Keratinocyte (primary cell): ENCODE data around the gene POU6F1. TPM values are rescaled to one million over a fixed set of nuclear protein-coding genes. Genes with fewer than 3 reads are reported as not detected.

ENCODE experiments used
- DNase-seq: peaks from one replicate; pipeline ENCODE4 v3.0.0-alpha.2; 2011; ENCODE audit warnings: low read depth, missing footprints, low spot score
- FAIRE-seq: peaks from 2 replicates; lab custom pipeline; 2011; peaks lifted over from hg19 to GRCh38; lab: Jason Lieb, UNC
- H2AFZ ChIP-seq: 2 replicates; pipeline ENCODE4 v1.6.0; 2012; ENCODE audit warnings: low read length, control low read depth, inconsistent platforms; ENCODE audit not compliant: control insufficient read depth
- H3K27ac ChIP-seq: 2 replicates; pipeline ENCODE4 v1.5.1; 2011; ENCODE audit warnings: low read length; ENCODE audit not compliant: control insufficient read depth, insufficient read depth
- H3K27me3 ChIP-seq: 3 replicates; pipeline ENCODE4 v1.6.0; 2011; ENCODE audit warnings: low read length; ENCODE audit not compliant: control insufficient read depth, insufficient read depth; ENCODE audit errors: extremely low read depth
- H3K36me3 ChIP-seq, 2 experiments: 2 replicates in 1 of 2; 3 replicates in 1 of 2; pipeline ENCODE4 v1.5.1; 2011; ENCODE audit warnings: low read length in 2 of 2, mild to moderate bottlenecking in 1 of 2; ENCODE audit not compliant: control insufficient read depth in 2 of 2, insufficient read depth in 2 of 2; ENCODE audit errors: extremely low read depth in 1 of 2
- H3K4me1 ChIP-seq: 3 replicates; pipeline ENCODE4 v1.5.1; 2011; ENCODE audit warnings: low read length; ENCODE audit not compliant: control insufficient read depth, insufficient read depth; ENCODE audit errors: extremely low read depth
- H3K4me2 ChIP-seq: 3 replicates; pipeline ENCODE4 v1.6.0; 2011; ENCODE audit warnings: low read depth, low read length; ENCODE audit not compliant: control insufficient read depth, insufficient read depth; ENCODE audit errors: extremely low read depth
- H3K4me3 ChIP-seq, 3 experiments: fragments of 200-600 bp in 1 of 3; sonication (generic) in 1 of 3; 2 replicates in 2 of 3; 3 replicates in 1 of 3; pipeline ENCODE4 v1.5.1; 2011 to 2016; ENCODE audit warnings: low read length in 3 of 3, mild to moderate bottlenecking in 3 of 3, control low read depth in 2 of 3, inconsistent platforms in 1 of 3, low read depth in 1 of 3, mixed read lengths in 1 of 3, mixed run types in 1 of 3, moderate library complexity in 1 of 3; ENCODE audit not compliant: control insufficient read depth in 2 of 3, insufficient read depth in 2 of 3; ENCODE audit errors: extremely low read depth in 1 of 3
- H3K79me2 ChIP-seq: 2 replicates; pipeline ENCODE4 v1.6.0; 2012; ENCODE audit warnings: low read length; ENCODE audit not compliant: control insufficient read depth, insufficient read depth
- H3K9ac ChIP-seq: 3 replicates; pipeline ENCODE4 v1.6.0; 2011; ENCODE audit warnings: low read length; ENCODE audit not compliant: control insufficient read depth, insufficient read depth; ENCODE audit errors: extremely low read depth
- H3K9me1 ChIP-seq: 3 replicates; pipeline ENCODE4 v1.6.0; 2011; ENCODE audit warnings: low read length; ENCODE audit not compliant: control insufficient read depth, insufficient read depth; ENCODE audit errors: extremely low read depth
- H3K9me3 ChIP-seq: 2 replicates; pipeline ENCODE4 v1.5.1; 2012; ENCODE audit warnings: low read depth, low read length; ENCODE audit not compliant: control insufficient read depth
- H4K20me1 ChIP-seq: 3 replicates; pipeline ENCODE4 v1.6.0; 2011; ENCODE audit warnings: low read length; ENCODE audit not compliant: control insufficient read depth, insufficient read depth; ENCODE audit errors: extremely low read depth
- EZH2 ChIP-seq: IDR thresholded peaks from one replicate; pipeline ENCODE4 v1.6.1; 2012; ENCODE audit warnings: inconsistent platforms, mild to moderate bottlenecking, low read length, moderate library complexity
- dilution Hi-C: fragments of 300-500 bp; cut with MboI; formaldehyde crosslinking; loops from one replicate; pipeline ENCODE4 v1.7.0; 2020; ENCODE audit warnings: low sequenced_read_pairs; ENCODE audit not compliant: extremely low pct_ligation_motif_present
- polyA plus RNA-seq, 5 experiments: library from polyadenylated mRNA; depleted of rRNA in 3 of 5; stranded (reverse) in 3 of 5; stranded (forward) in 1 of 5; unstranded in 1 of 5; fragments of >200 nt; gene quantifications; 1 replicate in 1 of 5; 2 replicates in 3 of 5; 3 replicates in 1 of 5; pipeline versions ENCODE4 v1.2.1 to v1.2.3, GENCODE V29; 2011 to 2012; ENCODE audit warnings: missing spikeins in 2 of 5, low read depth in 1 of 5, low replicate concordance in 1 of 5
- TF ChIP-seq, protein P1 (sequence below), 3 experiments: IDR thresholded peaks in 1 of 3; conservative IDR thresholded peaks in 1 of 3; optimal IDR thresholded peaks in 1 of 3; 2 replicates in 2 of 3; 3 replicates in 1 of 3; pipeline versions ENCODE3 to v1.5.1; 2011; ENCODE audit warnings: low read length in 3 of 3, mild to moderate bottlenecking in 3 of 3, moderate library complexity in 2 of 3, control low read depth in 1 of 3, inconsistent platforms in 1 of 3; ENCODE audit not compliant: insufficient read depth in 2 of 3; ENCODE audit errors: extremely low read depth in 1 of 3

Gene POU6F1
- polyA plus RNA-seq, 1 donor (not counting 4 experiments of a cell fraction or from before 2014, with no cell fraction given) = 0.42 TPM

DNA sequence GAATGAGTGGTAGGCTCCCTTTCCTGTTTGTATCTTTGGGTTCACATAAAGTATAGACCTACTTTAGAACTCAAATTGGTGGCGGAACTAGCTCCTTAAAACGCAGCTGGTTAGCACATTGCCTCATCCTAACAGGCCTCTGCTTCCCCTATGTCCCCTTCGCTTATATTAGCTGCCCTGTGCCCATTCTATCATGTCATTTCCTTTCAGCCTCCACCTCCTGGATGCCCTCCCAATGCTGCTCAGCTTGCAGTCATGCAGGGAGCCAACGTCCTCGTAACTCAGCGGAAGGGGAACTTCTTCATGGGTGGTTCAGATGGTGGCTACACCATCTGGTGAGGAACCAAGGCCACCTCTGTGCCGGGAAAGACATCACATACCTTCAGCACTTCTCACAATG, 24.3 kb upstream of the POU6F1 start:
- FAIRE-seq (no peak), DNase-seq (no peak)
- H3K27ac ChIP-seq = no peak overlapping the region
- H3K27me3 ChIP-seq = no peaks in the 10 kb centered on the region
- H3K79me2 ChIP-seq = peaks cover 23% of the 10 kb centered on the region
- H4K20me1 ChIP-seq = peaks cover 6% of the 10 kb centered on the region
- no peak overlapping the region for H2AFZ ChIP-seq
- peaks cover 23% of the 10 kb centered on the region for H3K4me1 ChIP-seq
- H3K4me3 ChIP-seq = no peak overlapping the region
- no peak overlapping the region for H3K9ac ChIP-seq
- dilution Hi-C loops = no loop called here
- H3K9me3 ChIP-seq = no peaks in the 10 kb centered on the region
- H3K36me3 ChIP-seq = peaks cover 30 to 53% of the 10 kb centered on the region in 2 experiments
- H3K9me1 ChIP-seq = peaks cover 3% of the 10 kb centered on the region
- H3K4me2 ChIP-seq = no peak overlapping the region
- no peak for TF ChIP-seq EZH2
- TF ChIP-seq, protein P1, sequence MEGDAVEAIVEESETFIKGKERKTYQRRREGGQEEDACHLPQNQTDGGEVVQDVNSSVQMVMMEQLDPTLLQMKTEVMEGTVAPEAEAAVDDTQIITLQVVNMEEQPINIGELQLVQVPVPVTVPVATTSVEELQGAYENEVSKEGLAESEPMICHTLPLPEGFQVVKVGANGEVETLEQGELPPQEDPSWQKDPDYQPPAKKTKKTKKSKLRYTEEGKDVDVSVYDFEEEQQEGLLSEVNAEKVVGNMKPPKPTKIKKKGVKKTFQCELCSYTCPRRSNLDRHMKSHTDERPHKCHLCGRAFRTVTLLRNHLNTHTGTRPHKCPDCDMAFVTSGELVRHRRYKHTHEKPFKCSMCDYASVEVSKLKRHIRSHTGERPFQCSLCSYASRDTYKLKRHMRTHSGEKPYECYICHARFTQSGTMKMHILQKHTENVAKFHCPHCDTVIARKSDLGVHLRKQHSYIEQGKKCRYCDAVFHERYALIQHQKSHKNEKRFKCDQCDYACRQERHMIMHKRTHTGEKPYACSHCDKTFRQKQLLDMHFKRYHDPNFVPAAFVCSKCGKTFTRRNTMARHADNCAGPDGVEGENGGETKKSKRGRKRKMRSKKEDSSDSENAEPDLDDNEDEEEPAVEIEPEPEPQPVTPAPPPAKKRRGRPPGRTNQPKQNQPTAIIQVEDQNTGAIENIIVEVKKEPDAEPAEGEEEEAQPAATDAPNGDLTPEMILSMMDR (optimal IDR thresholded peaks at IDR 0.05 in 1 of 3, IDR thresholded peaks at IDR 0.05 in 1 of 3, conservative IDR thresholded peaks at IDR 0.05 in 1 of 3; ENCODE audit: extremely low read depth in 1 of 3, insufficient read depth in 2 of 3, low read length in 3 of 3) = no peak

DNA sequence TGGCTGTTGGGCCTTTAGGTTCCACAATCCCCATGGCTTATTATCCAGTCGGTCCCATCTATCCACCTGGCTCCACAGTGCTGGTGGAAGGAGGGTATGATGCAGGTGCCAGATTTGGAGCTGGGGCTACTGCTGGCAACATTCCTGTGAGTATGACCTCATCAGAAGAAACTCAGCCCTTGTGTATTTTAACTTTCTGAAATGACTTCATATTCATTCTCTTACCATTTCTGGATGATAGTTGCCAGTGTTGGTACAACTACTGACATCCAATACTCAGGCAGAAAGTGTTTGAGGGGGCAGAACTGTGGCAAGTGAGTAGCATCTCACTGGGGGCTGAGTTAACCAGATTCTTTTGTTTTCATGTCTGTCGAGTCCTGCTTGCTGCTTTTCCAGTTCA, 23.1 kb upstream of the POU6F1 start:
- H3K9ac ChIP-seq = no peak overlapping the region
- no peak overlapping the region for H3K27ac ChIP-seq
- peaks cover 6% of the 10 kb centered on the region for H4K20me1 ChIP-seq
- no peaks in the 10 kb centered on the region for H3K27me3 ChIP-seq
- peaks cover 4% of the 10 kb centered on the region for H3K9me1 ChIP-seq
- H3K4me2 ChIP-seq = no peak overlapping the region
- H3K9me3 ChIP-seq = no peaks in the 10 kb centered on the region
- no peak for DNase-seq
- H3K36me3 ChIP-seq = peaks cover 24 to 45% of the 10 kb centered on the region in 2 experiments
- peaks cover 23% of the 10 kb centered on the region for H3K79me2 ChIP-seq
- no peak overlapping the region for H3K4me3 ChIP-seq
- dilution Hi-C loops = no loop called here
- peaks cover 20% of the 10 kb centered on the region for H3K4me1 ChIP-seq
- TF ChIP-seq, protein P1 (optimal IDR thresholded peaks at IDR 0.05 in 1 of 3, IDR thresholded peaks at IDR 0.05 in 1 of 3, conservative IDR thresholded peaks at IDR 0.05 in 1 of 3; ENCODE audit: extremely low read depth in 1 of 3, insufficient read depth in 2 of 3, low read length in 3 of 3) = no peak
- TF ChIP-seq EZH2 = no peak
- H2AFZ ChIP-seq = no peak overlapping the region
- FAIRE-seq = no peak
